Natural killer cell treated with Interleukin-12 subunit alpha and Interleukin-12 subunit beta and Interleukin-15 and Interleukin-18, amount 100 ng/mL, for 72 hours (primary cell): ENCODE measurements around the gene NHP2. TPM values are rescaled to one million over a fixed set of nuclear protein-coding genes. Genes with fewer than 3 reads are reported as not detected.

Experiments used
- ATAC-seq, 2 donors: fragments of 150-1000 bp; cut with Tn5 transposase in 1 of 2; sonication (Bioruptor Pico), chemical (Tn5 transposase) in 1 of 2; 2 replicates each; pipeline ENCODE4 v1.10.0; 2021
- DNase-seq: peaks from one replicate; pipeline ENCODE4 v3.0.0; 2022; ENCODE audit warnings: low spot score
- H3K27ac Mint-ChIP-seq, 2 donors: 1 replicate in 1 of 2; 2 replicates in 1 of 2; pipeline ENCODE4 v1.8.0; 2022; ENCODE audit warnings: mixed read lengths in 2 of 2, mild to moderate bottlenecking in 1 of 2, moderate library complexity in 1 of 2
- H3K27me3 Mint-ChIP-seq, 2 donors: 1 replicate in 1 of 2; 2 replicates in 1 of 2; pipeline ENCODE4 v1.8.0; 2022; ENCODE audit warnings: mixed read lengths in 2 of 2
- H3K36me3 Mint-ChIP-seq: one replicate; pipeline ENCODE4 v1.8.0; 2022; ENCODE audit warnings: mixed read lengths
- H3K4me1 Mint-ChIP-seq, 2 donors: 1 replicate in 1 of 2; 2 replicates in 1 of 2; pipeline ENCODE4 v1.8.0; 2022; ENCODE audit warnings: low read depth in 2 of 2, mixed read lengths in 2 of 2, mild to moderate bottlenecking in 1 of 2
- H3K4me3 Mint-ChIP-seq: one replicate; pipeline ENCODE4 v1.8.0; 2022; ENCODE audit warnings: mixed read lengths
- H3K9me3 Mint-ChIP-seq: 2 replicates; pipeline ENCODE4 v1.8.0; 2022; ENCODE audit warnings: mixed read lengths
- total RNA-seq, 2 donors: library from RNA; stranded (reverse); gene quantifications; one replicate each; pipeline ENCODE4 v1.2.3, GENCODE V29; 2022

Gene NHP2
- total RNA-seq, 2 donors from 2014 or later, result 139 to 196 TPM

DNA sequence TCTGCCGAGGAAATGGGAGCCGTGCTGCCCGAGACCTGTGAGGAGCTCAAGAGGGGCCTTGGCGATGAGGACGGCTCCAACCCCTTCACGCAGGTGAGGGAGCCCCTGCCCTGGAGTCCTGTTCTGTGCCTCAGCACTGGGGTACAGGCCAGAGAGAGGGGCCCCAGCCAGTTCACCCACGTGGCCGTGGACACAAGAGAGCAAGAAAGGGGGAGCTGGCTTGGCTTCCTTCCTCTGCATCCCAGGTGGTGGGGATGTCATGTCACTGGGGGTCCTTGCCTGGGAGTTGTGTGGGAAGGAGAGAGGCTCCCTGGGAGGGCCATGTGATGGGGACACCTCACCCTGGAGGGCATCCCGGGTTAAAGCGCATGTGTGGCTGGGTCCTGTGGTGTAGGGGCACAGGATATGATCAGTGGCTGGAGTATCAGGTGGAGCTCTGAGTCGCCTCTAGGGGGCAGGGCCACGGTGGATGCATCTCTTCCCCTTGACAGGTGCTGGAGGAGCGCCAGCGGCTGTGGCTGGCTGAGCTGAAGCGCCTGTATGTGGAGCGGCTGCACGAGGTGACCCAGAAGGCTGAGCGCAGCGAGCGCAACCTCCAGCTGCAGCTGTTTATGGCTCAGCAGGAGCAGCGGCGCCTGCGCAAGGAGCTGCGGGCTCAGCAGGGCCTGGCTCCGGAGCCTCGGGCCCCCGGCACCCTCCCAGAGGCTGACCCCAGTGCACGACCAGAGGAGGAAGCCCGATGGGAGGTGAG is 32.9 kb downstream of the NHP2 start:
- no peaks in the 10 kb centered on the region for H3K9me3 Mint-ChIP-seq
- H3K27ac Mint-ChIP-seq, result no peak overlapping the region
- H3K4me3 Mint-ChIP-seq, result no peak overlapping the region
- ATAC-seq (peak; percentile 76), DNase-seq (no peak)
- peaks cover 12 to 14% of the 10 kb centered on the region in 2 donors for H3K4me1 Mint-ChIP-seq
- H3K36me3 Mint-ChIP-seq, result no peaks in the 10 kb centered on the region
- H3K27me3 Mint-ChIP-seq, result peaks cover 0 to 3% of the 10 kb centered on the region in 2 donors

DNA sequence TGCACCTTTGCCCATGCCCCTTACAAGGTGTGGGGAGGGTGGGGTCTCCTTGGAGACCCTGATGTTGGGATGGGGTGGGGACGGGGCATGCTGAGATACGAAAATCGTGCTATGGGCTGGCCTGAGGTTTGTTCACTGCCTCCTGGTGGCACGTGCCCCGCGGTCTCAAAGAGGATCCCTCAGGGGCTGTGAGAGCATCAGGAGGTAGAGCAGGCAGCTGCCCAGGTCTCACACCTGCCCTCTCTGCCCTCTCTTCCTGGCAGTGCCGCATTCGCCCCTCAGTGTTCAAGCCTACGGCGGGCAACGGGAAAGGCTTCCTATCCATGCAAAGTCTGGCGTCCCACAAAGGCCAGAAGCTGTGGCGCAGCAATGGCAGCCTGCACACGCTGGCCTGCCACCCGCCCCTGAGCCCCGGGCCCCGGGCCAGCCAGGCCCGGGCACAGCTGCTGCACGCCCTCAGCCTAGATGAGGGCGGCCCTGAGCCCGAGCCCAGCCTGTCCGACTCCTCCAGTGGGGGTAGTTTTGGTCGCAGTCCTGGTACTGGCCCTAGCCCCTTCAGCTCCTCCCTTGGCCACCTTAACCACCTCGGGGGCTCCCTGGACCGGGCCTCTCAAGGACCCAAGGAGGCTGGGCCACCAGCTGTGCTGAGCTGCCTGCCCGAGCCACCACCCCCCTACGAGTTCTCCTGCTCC is 33.6 kb downstream of the NHP2 start:
- H3K4me3 Mint-ChIP-seq, result no peak overlapping the region

DNA sequence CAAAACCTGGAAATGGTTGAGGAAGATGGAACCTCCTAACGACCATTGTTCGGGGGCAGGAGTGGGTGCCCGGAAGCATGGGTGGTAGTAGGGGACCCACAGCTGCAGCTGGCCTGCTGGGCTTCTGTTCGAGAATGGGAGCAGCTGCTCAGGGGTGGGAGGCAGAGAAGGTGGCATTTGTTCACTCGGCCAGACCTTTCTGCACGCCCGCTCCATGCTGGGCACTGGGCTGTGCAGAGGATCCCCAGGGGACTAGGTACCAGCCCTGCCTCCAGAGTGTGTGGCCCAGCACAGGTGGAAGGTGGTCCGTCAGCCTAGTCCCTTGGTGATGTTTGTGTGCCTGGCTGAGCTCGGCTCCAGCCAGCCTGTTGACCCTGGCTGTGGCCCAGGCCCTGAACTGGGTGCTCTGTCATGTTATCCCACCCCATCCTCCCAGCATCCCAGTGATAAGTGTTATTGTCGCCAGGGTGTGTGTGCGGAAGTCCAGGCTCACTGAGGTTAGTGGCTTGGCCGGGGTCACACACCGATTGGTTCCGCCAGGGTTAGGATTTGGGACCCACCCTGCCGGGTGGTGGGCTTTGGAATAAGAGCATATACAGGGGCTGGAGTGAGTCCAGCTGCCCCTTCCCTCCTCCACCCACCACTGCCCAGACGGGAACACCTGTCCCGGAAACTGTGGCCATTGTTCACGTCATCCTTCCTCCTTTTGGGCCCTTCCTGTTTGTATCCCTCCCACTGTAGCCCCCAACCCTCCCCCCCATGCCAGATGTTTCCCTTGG is 35.6 kb downstream of the NHP2 start:
- Mint-ChIP-seq H3K4me3 (no peak overlapping the region), H3K36me3 (no peaks in the 10 kb centered on the region), H3K27ac (no peak overlapping the region), H3K4me1 (peaks cover 26 to 28% of the 10 kb centered on the region in 2 donors), H3K27me3 (no peaks in the 10 kb centered on the region), H3K9me3 (no peaks in the 10 kb centered on the region)
- ATAC-seq (no peak), DNase-seq (no peak)

More for the DNA sequence above, 33.6 kb downstream of the NHP2 start:
- peaks cover 0 to under 1% of the 10 kb centered on the region in 2 donors for H3K27me3 Mint-ChIP-seq
- no peak for DNase-seq
- ATAC-seq, result no peak
- H3K4me1 Mint-ChIP-seq, result peaks cover 18 to 19% of the 10 kb centered on the region in 2 donors
- no peak overlapping the region for H3K27ac Mint-ChIP-seq
- no peaks in the 10 kb centered on the region for H3K9me3 Mint-ChIP-seq
- no peaks in the 10 kb centered on the region for H3K36me3 Mint-ChIP-seq

DNA sequence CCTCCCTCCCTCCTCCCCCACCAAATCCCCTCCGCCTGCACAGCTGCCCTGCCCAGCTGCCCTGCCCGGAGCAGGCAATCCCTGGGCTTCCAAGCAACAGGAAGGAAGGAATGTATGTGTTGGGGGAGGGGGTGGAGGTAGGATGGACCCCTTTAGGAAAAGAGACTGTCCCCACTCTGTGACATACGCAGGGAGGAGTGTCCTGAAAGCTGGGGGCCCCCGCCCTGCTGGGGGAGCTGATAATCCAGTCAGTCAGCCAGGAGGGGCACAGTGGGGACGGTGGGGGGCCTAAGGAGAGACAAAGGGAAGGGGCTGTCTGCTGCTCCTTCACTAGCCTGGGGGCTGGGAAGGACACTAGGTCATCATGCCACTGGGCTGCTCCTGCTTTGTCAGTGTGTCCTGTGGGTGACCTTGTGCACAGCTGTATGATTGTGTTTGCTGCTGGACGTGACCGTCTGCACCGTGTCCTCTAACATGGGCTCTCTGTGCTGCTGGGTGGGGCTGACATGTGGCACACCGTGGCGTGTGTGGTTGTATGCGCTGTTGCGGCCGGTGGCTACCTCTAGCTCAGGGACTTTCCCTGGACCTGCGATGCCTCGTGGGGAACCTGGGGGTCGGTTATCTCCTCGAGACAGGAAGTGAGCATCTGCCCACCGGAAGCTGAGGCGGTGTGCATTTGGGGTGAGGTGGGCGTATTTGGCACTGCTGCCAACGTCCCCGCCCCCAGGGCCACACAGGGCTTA is 37.4 kb downstream of the NHP2 start:
- H3K27ac Mint-ChIP-seq, result peak overlapping the region in 1 of 2 donors; percentile 61
- ATAC-seq (peak; percentile 65 to 69), DNase-seq (peak; percentile 78)
- H3K27me3 Mint-ChIP-seq, result peaks cover 5 to 14% of the 10 kb centered on the region in 2 donors
- no peaks in the 10 kb centered on the region for H3K36me3 Mint-ChIP-seq
- peaks cover 31 to 32% of the 10 kb centered on the region in 2 donors for H3K4me1 Mint-ChIP-seq
- peak overlapping the region; percentile 81 for H3K4me3 Mint-ChIP-seq
- no peaks in the 10 kb centered on the region for H3K9me3 Mint-ChIP-seq

DNA sequence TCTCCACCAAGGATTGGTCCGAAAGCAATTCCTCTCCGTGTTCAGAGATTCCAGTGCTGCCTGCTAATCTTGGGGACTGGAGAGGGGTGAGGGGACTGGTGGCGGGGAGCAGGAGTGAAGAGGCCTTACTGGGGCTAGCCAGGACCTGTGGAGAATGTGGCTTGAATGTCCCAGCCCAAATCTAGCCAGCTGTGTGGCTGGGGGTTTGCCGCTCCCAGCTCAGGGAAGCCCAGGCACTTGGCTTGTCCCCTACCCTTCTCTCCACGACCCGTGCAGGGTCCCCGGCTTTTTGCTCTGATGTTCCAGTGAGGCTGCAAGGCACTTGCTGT is 37.9 kb downstream of the NHP2 start:
- H3K4me3 Mint-ChIP-seq, result peak overlapping the region; percentile 79
- peak overlapping the region in 1 of 2 donors; percentile 61 for H3K27ac Mint-ChIP-seq
- no peaks in the 10 kb centered on the region for H3K36me3 Mint-ChIP-seq
- DNase-seq (no peak), ATAC-seq (no peak)
- H3K27me3 Mint-ChIP-seq, result peaks cover 6 to 16% of the 10 kb centered on the region in 2 donors
- peaks cover 31% of the 10 kb centered on the region in 2 donors for H3K4me1 Mint-ChIP-seq
- no peaks in the 10 kb centered on the region for H3K9me3 Mint-ChIP-seq

DNA sequence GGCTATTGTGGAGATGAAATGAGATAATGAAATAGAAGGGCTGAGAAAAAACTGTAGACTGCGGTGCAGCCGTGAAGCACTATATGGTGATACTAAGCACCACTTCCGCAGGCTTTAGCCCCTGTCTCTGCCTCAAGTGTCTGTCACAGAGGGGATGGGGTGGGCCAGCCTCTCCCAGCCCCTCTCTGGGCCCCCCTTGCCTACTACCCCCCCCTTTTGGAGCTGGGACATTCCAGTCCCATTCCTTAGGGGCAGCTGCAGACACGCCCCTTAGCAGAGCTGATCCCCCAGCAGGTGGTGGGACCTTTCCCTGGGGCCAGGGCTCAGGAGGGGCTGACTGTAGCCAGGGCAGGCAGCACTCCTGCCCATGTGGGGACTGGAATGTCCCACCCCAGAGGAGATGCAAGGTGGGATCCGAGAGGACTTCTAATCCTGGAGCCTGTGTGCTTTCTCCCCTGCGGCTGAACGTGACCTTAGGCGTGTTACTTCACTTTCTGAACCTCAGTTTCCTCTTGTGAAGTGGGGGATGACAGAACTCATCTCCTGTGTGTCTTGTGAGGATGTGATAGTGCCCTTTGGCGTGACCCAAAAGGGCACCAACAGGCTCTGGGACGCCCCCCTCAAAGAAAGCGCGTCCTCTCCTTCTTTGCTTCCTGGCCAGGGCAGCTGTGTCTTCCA is 38.4 kb downstream of the NHP2 start:
- peaks cover 11 to 21% of the 10 kb centered on the region in 2 donors for H3K27me3 Mint-ChIP-seq
- H3K4me1 Mint-ChIP-seq, result peaks cover 28 to 31% of the 10 kb centered on the region in 2 donors
- H3K27ac Mint-ChIP-seq, result peak overlapping the region; percentile 22 to 61
- DNase-seq (no peak), ATAC-seq (peak in 1 of 2 donors; percentile 48)
- no peaks in the 10 kb centered on the region for H3K9me3 Mint-ChIP-seq
- H3K4me3 Mint-ChIP-seq, result peak overlapping the region; percentile 79
- no peaks in the 10 kb centered on the region for H3K36me3 Mint-ChIP-seq

DNA sequence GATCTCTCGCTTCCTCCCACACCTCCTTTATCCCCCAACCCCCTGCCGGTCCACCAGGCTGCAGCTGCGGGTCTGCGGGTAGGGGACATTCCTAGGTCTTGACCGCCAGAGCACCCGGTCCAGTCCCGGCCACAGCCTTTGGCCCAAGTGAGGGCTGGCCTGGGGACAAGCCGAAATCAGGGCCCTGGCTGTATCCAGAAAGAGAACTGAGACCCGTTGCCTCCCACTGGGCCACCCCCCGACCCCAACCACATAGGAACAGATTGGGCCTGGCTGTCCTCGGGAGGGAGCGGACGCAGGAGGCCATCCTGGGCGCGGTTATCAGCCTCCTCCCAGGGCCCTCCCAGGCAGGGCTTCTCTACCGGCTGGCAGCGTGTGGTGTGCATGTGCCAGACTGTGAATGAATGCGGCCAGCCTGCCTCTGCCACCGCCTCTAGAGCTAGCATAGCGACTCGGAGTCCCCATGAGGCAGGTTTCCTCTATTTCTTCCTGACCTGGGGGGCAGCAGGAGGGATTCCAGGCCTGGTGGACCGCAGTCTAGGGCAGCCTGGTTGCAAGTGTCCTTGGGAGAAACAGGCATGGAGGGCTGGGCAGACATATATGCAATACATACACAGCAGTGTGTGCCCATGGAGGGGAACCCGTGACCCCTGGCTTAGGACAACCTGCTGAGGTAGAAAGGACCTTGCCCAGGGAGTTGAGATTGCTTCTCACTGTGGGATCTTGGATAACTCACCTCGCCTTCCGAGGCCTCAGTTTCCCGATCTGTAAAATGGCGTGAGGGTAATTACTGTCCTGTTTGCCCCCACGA is 39.2 kb downstream of the NHP2 start:
- peak in 1 of 2 donors; percentile 37 for ATAC-seq

DNA sequence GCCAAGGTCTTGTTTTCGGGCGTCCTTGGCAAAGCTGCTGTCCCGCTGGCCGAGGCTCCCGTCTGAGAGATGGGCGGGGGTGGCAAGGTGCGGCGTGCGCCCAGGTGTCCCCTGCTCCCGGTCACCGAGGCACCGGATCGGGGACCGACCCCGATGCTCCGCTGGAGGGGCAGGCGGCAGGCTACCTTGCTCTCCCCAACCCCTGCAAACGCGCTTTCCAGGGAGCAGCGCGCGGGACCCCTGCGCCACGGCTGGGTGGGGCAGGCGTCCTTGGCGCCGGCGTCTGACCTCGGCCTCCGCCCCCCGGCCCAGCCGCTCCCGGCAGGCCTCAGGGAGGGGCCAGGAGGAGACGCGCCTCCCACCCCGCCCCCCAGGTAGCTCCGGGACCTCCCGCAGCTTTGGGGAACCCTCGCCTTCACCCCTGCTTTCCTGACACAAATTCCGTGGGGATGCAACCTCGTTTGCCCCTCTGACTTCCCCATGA is 39.8 kb downstream of the NHP2 start:
- no peak for DNase-seq

More for the DNA sequence above, 39.2 kb downstream of the NHP2 start:
- peak overlapping the region; percentile 10 to 22 for H3K27ac Mint-ChIP-seq
- no peaks in the 10 kb centered on the region for H3K36me3 Mint-ChIP-seq
- no peak for DNase-seq
- H3K4me1 Mint-ChIP-seq, result peaks cover 28 to 31% of the 10 kb centered on the region in 2 donors
- peaks cover 12 to 22% of the 10 kb centered on the region in 2 donors for H3K27me3 Mint-ChIP-seq
- H3K9me3 Mint-ChIP-seq, result no peaks in the 10 kb centered on the region
- H3K4me3 Mint-ChIP-seq, result peak overlapping the region; percentile 79

DNA sequence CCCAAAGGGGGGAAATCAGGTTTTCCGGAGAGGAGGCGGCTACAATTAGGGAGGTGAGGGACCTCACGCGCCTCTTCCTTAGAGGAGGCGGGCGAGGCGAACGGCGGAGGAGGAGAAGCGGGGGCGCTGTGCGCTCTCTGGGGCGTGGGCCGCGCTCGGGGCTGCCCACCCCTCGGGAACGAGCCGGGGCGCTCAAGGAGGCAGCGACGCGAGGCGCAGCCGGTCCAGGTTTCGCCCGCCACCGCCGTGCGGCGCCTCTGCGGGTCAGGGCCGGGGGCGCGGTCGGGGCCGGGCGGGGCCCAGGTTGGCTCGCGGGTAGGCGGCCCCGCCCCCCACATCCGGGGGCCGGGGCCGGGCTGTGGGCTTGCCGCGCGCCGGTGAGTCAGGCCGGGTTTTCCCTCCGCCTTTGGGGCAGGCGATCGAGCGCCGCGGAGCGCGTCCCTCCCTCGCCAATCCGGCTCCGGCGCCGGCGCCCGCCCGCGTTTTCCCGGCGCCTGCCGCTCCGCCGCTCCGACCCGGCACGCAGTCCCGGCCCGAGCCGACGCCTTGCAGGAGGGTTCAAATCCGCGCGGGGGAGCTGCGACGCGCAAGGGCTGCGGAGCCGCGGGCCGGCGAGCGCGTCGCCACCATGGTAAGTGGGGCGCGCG is 40.4 kb downstream of the NHP2 start, which contains the start of gene N4BP3:
N4BP3 (plus strand) TSS at position 392 of the 647 bp plus-strand sequence. CDS start 6,052 bp downstream, outside the sequence.
- Mint-ChIP-seq H3K36me3 (no peaks in the 10 kb centered on the region), H3K27ac (peak within 1 kb of the TSS; percentile 56 to 63), H3K4me1 (peaks cover 28 to 31% of the 10 kb centered on the region in 2 donors), H3K27me3 (peaks cover 14 to 25% of the 10 kb centered on the region in 2 donors), H3K4me3 (peak within 1 kb of the TSS; percentile 82), H3K9me3 (no peaks in the 10 kb centered on the region)
- ATAC-seq (peak; percentile 85 to 92), DNase-seq (peak; percentile 88)

More for the DNA sequence above, 39.8 kb downstream of the NHP2 start:
- Mint-ChIP-seq H3K27me3 (peaks cover 12 to 22% of the 10 kb centered on the region in 2 donors), H3K36me3 (no peaks in the 10 kb centered on the region), H3K4me3 (peak overlapping the region; percentile 79), H3K9me3 (no peaks in the 10 kb centered on the region), H3K27ac (peak overlapping the region; percentile 10 to 22), H3K4me1 (peaks cover 28 to 31% of the 10 kb centered on the region in 2 donors)
- ATAC-seq, result no peak

DNA sequence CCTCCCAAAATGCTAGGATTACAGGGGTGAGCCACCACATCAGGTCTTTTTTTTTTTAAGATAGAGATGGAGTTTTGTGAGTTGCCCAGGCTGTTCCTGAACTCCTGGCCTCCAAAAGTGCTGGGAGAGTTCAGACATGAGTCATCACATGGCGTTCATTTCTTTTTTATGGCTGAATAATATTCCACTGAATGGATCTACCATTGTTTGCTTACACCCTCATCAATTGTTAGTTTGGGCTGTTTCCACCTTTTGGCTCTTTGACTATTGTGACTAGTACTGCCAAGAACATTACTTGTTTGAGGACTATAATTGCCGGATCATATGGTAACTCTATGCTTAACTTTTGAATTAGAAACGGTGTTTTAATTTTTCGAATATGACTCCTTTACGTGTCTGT is 41.1 kb downstream of the NHP2 start:
- H3K9me3 Mint-ChIP-seq, result no peaks in the 10 kb centered on the region
- H3K4me1 Mint-ChIP-seq, result peaks cover 28 to 31% of the 10 kb centered on the region in 2 donors
- DNase-seq (no peak), ATAC-seq (no peak)
- no peaks in the 10 kb centered on the region for H3K36me3 Mint-ChIP-seq
- peak overlapping the region; percentile 56 to 63 for H3K27ac Mint-ChIP-seq
- peaks cover 17 to 29% of the 10 kb centered on the region in 2 donors for H3K27me3 Mint-ChIP-seq
- H3K4me3 Mint-ChIP-seq, result peak overlapping the region; percentile 82

DNA sequence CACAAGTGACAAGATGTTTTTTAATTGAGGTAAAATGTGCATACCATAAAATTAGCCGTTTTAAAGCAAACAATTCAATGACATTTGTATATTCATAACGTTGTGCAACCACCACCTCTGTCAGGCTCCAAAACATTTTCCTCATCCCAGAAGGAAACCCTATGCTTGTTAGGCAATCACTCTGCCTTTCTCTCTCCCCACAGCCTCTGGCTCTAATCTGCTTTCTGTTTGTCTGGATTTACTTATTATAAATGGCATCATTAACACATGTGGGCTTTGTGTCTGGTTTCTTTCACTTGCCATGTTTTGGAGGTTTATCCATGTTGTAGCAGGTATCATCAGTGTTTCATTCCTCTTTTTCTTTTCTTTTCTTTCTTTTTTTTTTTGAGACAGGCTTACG is 41.8 kb downstream of the NHP2 start:
- Mint-ChIP-seq H3K4me3 (no peak overlapping the region), H3K36me3 (no peaks in the 10 kb centered on the region), H3K27me3 (peaks cover 17 to 29% of the 10 kb centered on the region in 2 donors), H3K9me3 (no peaks in the 10 kb centered on the region), H3K27ac (no peak overlapping the region), H3K4me1 (peaks cover 26 to 29% of the 10 kb centered on the region in 2 donors)
- ATAC-seq, result no peak
- no peak for DNase-seq
